ENCODE measurements around the gene C2CD4B. TPM values are rescaled to one million over a fixed set of nuclear protein-coding genes. Genes with fewer than 3 reads are reported as not detected.

Gene C2CD4B
- total RNA-seq, 2 experiments from 2014 or later = not detected

Other genes with a start within 250 kb of the C2CD4B start
- gene VPS13C, start 104.8 kb downstream of the C2CD4B start, total RNA-seq = 10 to 100 TPM; 58.3 to 64.7 TPM
- gene C2CD4A, start 98.3 kb downstream of the C2CD4B start, total RNA-seq = not detected
- under 1 TPM; 0.29 to 0.86 TPM for gene TLN2, start 225.3 kb upstream of the C2CD4B start, total RNA-seq

Data from activated CD8-positive, alpha-beta T cell treated with anti-CD3 and anti-CD28 coated beads, Interleukin-2, amount 10 ng/mL, durations not matched to agents 7 days and 5 days (primary cell).